NCI-H524 treated with DMSO at 0.1 percent for 48 hours (cell line): Measurements from ENCODE around the gene CAMTA1.

Source experiments
- DNase-seq: peaks from one replicate; lab custom pipeline; 2025; lab: John Stamatoyannopoulos, UW

The CAMTA1 gene

GRCh38 chr1:7196036-7196911 lies 411.0 kb downstream of the CAMTA1 start:
- DNase-seq: no peak

- no peak for DNase-seq
These were observed 413.4 kb downstream of the CAMTA1 start for GRCh38 chr1:7198664-7199063.

GRCh38 chr1:7199077-7199779 lies 414.0 kb downstream of the CAMTA1 start:
- DNase-seq: no peak

GRCh38 chr1:7207875-7208646 lies 422.8 kb downstream of the CAMTA1 start:
- DNase-seq: peak; percentile 3

- DNase-seq: no peak
These were observed 423.5 kb downstream of the CAMTA1 start for GRCh38 chr1:7208647-7209180.

GRCh38 chr1:7209336-7209735 lies 424.1 kb downstream of the CAMTA1 start:
- DNase-seq: peak; percentile 56

GRCh38 chr1:7218210-7218832 lies 433.1 kb downstream of the CAMTA1 start:
- peak; percentile 24 for DNase-seq

GRCh38 chr1:7219031-7219430 lies 433.8 kb downstream of the CAMTA1 start:
- DNase-seq: peak; percentile 9

- no peak for DNase-seq
These were observed 434.8 kb downstream of the CAMTA1 start for GRCh38 chr1:7220007-7220406.

- DNase-seq: no peak
These were observed 435.5 kb downstream of the CAMTA1 start for GRCh38 chr1:7220712-7221252.

GRCh38 chr1:7221826-7222694 lies 436.8 kb downstream of the CAMTA1 start:
- DNase-seq: no peak

- no peak for DNase-seq
These were observed 437.4 kb downstream of the CAMTA1 start for GRCh38 chr1:7222695-7223015.

- no peak for DNase-seq
These were observed 438.3 kb downstream of the CAMTA1 start for GRCh38 chr1:7223334-7224080.

- DNase-seq: no peak
These were observed 438.9 kb downstream of the CAMTA1 start for GRCh38 chr1:7224081-7224534.

- DNase-seq: peak; percentile 79
These were observed 439.4 kb downstream of the CAMTA1 start for GRCh38 chr1:7224644-7225043.

- DNase-seq: no peak
These were observed 440.7 kb downstream of the CAMTA1 start for GRCh38 chr1:7225711-7226505.

- DNase-seq: no peak
These were observed 442.4 kb downstream of the CAMTA1 start for GRCh38 chr1:7227654-7228053.

- no peak for DNase-seq
These were observed 443.2 kb downstream of the CAMTA1 start for GRCh38 chr1:7228252-7228961.
